Testis (tissue), 3 donors: Measurements from ENCODE around the gene ENPP5. TPM values are rescaled to one million over a fixed set of nuclear protein-coding genes. Genes with fewer than 3 reads are reported as not detected.

ENCODE experiments used
- DNase-seq: peaks from one replicate; pipeline ENCODE4 v3.0.0-alpha.2; 2019
- H3K27ac ChIP-seq, 2 donors: fragments of 200-600 bp; sonication (generic); one replicate each; pipeline ENCODE4 v1.5.1; 2019
- H3K27me3 ChIP-seq: fragments of 200-600 bp; sonication (generic); one replicate; pipeline ENCODE4 v1.5.1; 2019
- H3K36me3 ChIP-seq: fragments of 200-600 bp; sonication (generic); one replicate; pipeline ENCODE4 v1.5.1; 2017; ENCODE audit warnings: low read depth; ENCODE audit errors: missing control alignments
- H3K4me1 ChIP-seq: fragments of 200-600 bp; sonication (generic); one replicate; pipeline ENCODE4 v1.5.1; 2019
- H3K4me3 ChIP-seq, 2 donors: fragments of 200-600 bp; sonication (generic); one replicate each; pipeline ENCODE4 v1.5.1; 2017 to 2019
- H3K9me3 ChIP-seq: fragments of 200-600 bp; sonication (generic); one replicate; pipeline ENCODE4 v1.5.1; 2017
- CTCF ChIP-seq, 3 experiments: fragments of 450-650 bp in 2 of 3; fragments of 200-600 bp in 1 of 3; sonication (generic) in 1 of 3; IDR thresholded peaks; one replicate each; pipeline ENCODE4 v1.5.1; 2016 to 2019; ENCODE audit warnings: antibody characterized with exemption in 3 of 3, mild to moderate bottlenecking in 2 of 3, moderate library complexity in 1 of 3
- POLR2A ChIP-seq: fragments of 450-650 bp; IDR thresholded peaks from one replicate; pipeline ENCODE4 v1.6.1; 2017; ENCODE audit warnings: antibody characterized with exemption, mild to moderate bottlenecking, moderate library complexity
- WGBS, 2 donors: methylation state at CpG; one replicate each; pipeline ENCODE4 v1.1.5; 2018; 5-methylcytosine and 5-hydroxymethylcytosine counted together
- intact Hi-C: fragments of 100-400 bp; cut with DNase I; formaldehyde crosslinking; loops from one replicate; pipeline ENCODE4 v1.15.1; 2023; ENCODE audit warnings: low total_unique reads
- polyA plus RNA-seq: library from polyadenylated mRNA; stranded (reverse); fragments of 350-450 nt; fragmentation: Illumina TruSeq; extraction: RNeasy Lipid Tissue Mini Kit (QIAGEN cat#74804); gene quantifications from one replicate; pipeline ENCODE4 v1.2.3, GENCODE V29; 2014; ENCODE audit warnings: low read depth, low replicate concordance; ENCODE audit not compliant: insufficient read depth
- total RNA-seq, 2 donors: library from RNA; depleted of rRNA; stranded (reverse); fragments of >200 nt; gene quantifications; one replicate each; pipeline ENCODE4 v1.2.3, GENCODE V29; 2016

The ENPP5 gene
- total and polyA plus RNA-seq, 3 donors from 2014 or later, result 72.4 to 122 (median 114) TPM

GRCh38 chr6:46184114-46184513, 13.3 kb upstream of the ENPP5 start:
- H3K36me3 ChIP-seq, result no peaks in the 10 kb centered on the region
- no peak overlapping the region for H3K27ac ChIP-seq
- H3K9me3 ChIP-seq, result no peaks in the 10 kb centered on the region
- WGBS, 2 donors, result 64 to 68% methylated on average over 4 of the region's 4 CpGs
- intact Hi-C loops, result no loop called here
- TF ChIP-seq POLR2A (no peak), CTCF (IDR thresholded peaks at IDR 0.05) (no peak)
- H3K27me3 ChIP-seq, result no peaks in the 10 kb centered on the region
- DNase-seq, result no peak
- H3K4me3 ChIP-seq, result no peak overlapping the region
- peaks cover 3% of the 10 kb centered on the region for H3K4me1 ChIP-seq

- H3K4me3 ChIP-seq, result no peak overlapping the region
- TF ChIP-seq CTCF (IDR thresholded peaks at IDR 0.05), result no peak
- no peak for TF ChIP-seq POLR2A
- no peak for DNase-seq
- 71 to 89% methylated on average over 3 of the region's 3 CpGs for WGBS, 2 donors
- H3K27ac ChIP-seq, result no peak overlapping the region
- intact Hi-C loops, result no loop called here
- H3K27me3 ChIP-seq, result no peaks in the 10 kb centered on the region
- no peaks in the 10 kb centered on the region for H3K36me3 ChIP-seq
- H3K4me1 ChIP-seq, result peaks cover 17% of the 10 kb centered on the region
- H3K9me3 ChIP-seq, result no peaks in the 10 kb centered on the region
Measured at GRCh38 chr6:46175976-46176375, 5.2 kb upstream of the ENPP5 start.

- intact Hi-C loops, result no loop called here
- Histone ChIP-seq H3K9me3 (no peaks in the 10 kb centered on the region), H3K4me1 (peaks cover 17% of the 10 kb centered on the region), H3K4me3 (no peak overlapping the region), H3K27me3 (no peaks in the 10 kb centered on the region), H3K27ac (no peak overlapping the region), H3K36me3 (no peaks in the 10 kb centered on the region)
- no peak for DNase-seq
- 90 to 95% methylated on average over 4 of the region's 4 CpGs for whole genome bisulfite sequencing, 2 donors
- no peak for TF ChIP-seq CTCF (IDR thresholded peaks at IDR 0.05)
- no peak for TF ChIP-seq POLR2A
Measured at GRCh38 chr6:46175446-46175845, 4.7 kb upstream of the ENPP5 start.

- H3K9me3 ChIP-seq, result no peaks in the 10 kb centered on the region
- H3K27ac ChIP-seq, result no peak overlapping the region
- 85 to 91% methylated on average over 3 of the region's 3 CpGs for WGBS, 2 donors
- intact Hi-C loops, result no loop called here
- no peak overlapping the region for H3K4me3 ChIP-seq
- peaks cover 17% of the 10 kb centered on the region for H3K4me1 ChIP-seq
- no peak for DNase-seq
- TF ChIP-seq CTCF (IDR thresholded peaks at IDR 0.05) (no peak), POLR2A (no peak)
- no peaks in the 10 kb centered on the region for H3K36me3 ChIP-seq
- H3K27me3 ChIP-seq, result no peaks in the 10 kb centered on the region
Measured at GRCh38 chr6:46174904-46175303, 4.1 kb upstream of the ENPP5 start.

- Histone ChIP-seq H3K4me3 (no peak overlapping the region), H3K9me3 (no peaks in the 10 kb centered on the region), H3K27me3 (no peaks in the 10 kb centered on the region), H3K4me1 (peaks cover 17% of the 10 kb centered on the region), H3K27ac (peak overlapping the region; percentile 34 to 60), H3K36me3 (no peaks in the 10 kb centered on the region)
- intact Hi-C loops, result no loop called here
- TF ChIP-seq CTCF (IDR thresholded peaks at IDR 0.05) (no peak), POLR2A (no peak)
- WGBS, 2 donors, result 36 to 45% methylated on average over 4 of the region's 4 CpGs
- peak; percentile 61 for DNase-seq
Measured at GRCh38 chr6:46172176-46172575, 1.4 kb upstream of the ENPP5 start.
